OCI-LY3 (cell line): ENCODE data around the gene HOOK2.

Experiments
- H2AFZ ChIP-seq: fragments of 200-600, 300-600 bp; shearing (Covaris generic); 2 replicates; pipeline ENCODE4 v1.6.0; 2014; ENCODE audit warnings: antibody characterized with exemption, low read depth, low read length
- H3K27ac ChIP-seq: fragments of 200-600, 300-600 bp; sonication (generic); 2 replicates; pipeline ENCODE4 v1.5.1; 2014; ENCODE audit warnings: mild to moderate bottlenecking, low read length, moderate library complexity, mixed read lengths
- H3K27me3 ChIP-seq: fragments of 200-600, 300-600 bp; sonication (generic); 2 replicates; pipeline ENCODE4 v1.6.1; 2014; ENCODE audit warnings: low read depth, low read length, mixed read lengths
- H3K36me3 ChIP-seq: fragments of 200-600, 300-600 bp; sonication (generic); replicated peaks from 2 replicates; pipeline ENCODE3; 2014; ENCODE audit warnings: low read depth, low read length, mixed read lengths
- H3K4me1 ChIP-seq: fragments of 300-600, 200-600 bp; sonication (generic); 2 replicates; pipeline ENCODE4 v1.6.1; 2014; ENCODE audit warnings: low read length, mixed read lengths
- H3K4me2 ChIP-seq: fragments of 200-600, 300-600 bp; sonication (generic); 2 replicates; pipeline ENCODE4 v1.6.1; 2014; ENCODE audit warnings: low read length, mixed read lengths
- H3K4me3 ChIP-seq: fragments of 300-600, 200-600 bp; sonication (generic); 2 replicates; pipeline ENCODE4 v1.5.1; 2014; ENCODE audit warnings: antibody characterized with exemption, mild to moderate bottlenecking, low read length, moderate library complexity
- H3K79me2 ChIP-seq: fragments of 300-600, 200-600 bp; shearing (Covaris generic); 2 replicates; pipeline ENCODE4 v1.6.1; 2014; ENCODE audit warnings: mild to moderate bottlenecking, low read length, mixed read lengths
- H3K9ac ChIP-seq: fragments of 300-600, 200-600 bp; shearing (Covaris generic); 2 replicates; pipeline ENCODE4 v1.6.0; 2014; ENCODE audit warnings: mild to moderate bottlenecking, low read length, moderate library complexity
- H3K9me3 ChIP-seq: fragments of 200-600, 300-600 bp; shearing (Covaris generic); 2 replicates; pipeline ENCODE4 v1.6.1; 2014; ENCODE audit warnings: low read length, mixed read lengths; ENCODE audit not compliant: insufficient read depth
- H4K20me1 ChIP-seq: fragments of 200-600, 300-600 bp; sonication (generic); 2 replicates; pipeline ENCODE4 v1.6.1; 2016; ENCODE audit warnings: low read length, mixed read lengths; ENCODE audit not compliant: insufficient read depth
- CTCF ChIP-seq: fragments of 200-600, 300-600 bp; sonication (generic); IDR thresholded peaks from 2 replicates; pipeline ENCODE4 v1.5.1; 2014; ENCODE audit warnings: antibody characterized with exemption, low read length, low read depth
- EZH2phosphoT487 ChIP-seq: fragments of 200-600 bp; shearing (Covaris generic); IDR thresholded peaks from 2 replicates; pipeline ENCODE4 v1.6.1; 2018; ENCODE audit warnings: antibody characterized with exemption, mixed run types, low read depth

Gene HOOK2

GRCh38 chr19:12791345-12792050 is 16.1 kb upstream of the HOOK2 start, which contains the start of gene JUNB:
Gene JUNB (plus strand): TSS chr19:12791486. CDS start chr19:12791772, 286 bp downstream.
- Histone ChIP-seq H3K9me3 (no peaks in the 10 kb centered on the region), H3K4me1 (peaks cover 56% of the 10 kb centered on the region), H3K79me2 (peaks cover 55% of the 10 kb centered on the region), H2AFZ (no peak within 1 kb of the TSS), H3K27me3 (no peaks in the 10 kb centered on the region), H3K9ac (peak within 1 kb of the TSS; percentile 98), H3K36me3 (peaks cover 16% of the 10 kb centered on the region), H3K4me3 (peak within 1 kb of the TSS; percentile 87), H4K20me1 (peaks cover 4% of the 10 kb centered on the region; the same call in 1 of the 2 replicates), H3K4me2 (peak within 1 kb of the TSS; percentile 96), H3K27ac (peak within 1 kb of the TSS; percentile 97)
- no peak for TF ChIP-seq CTCF
- no peak for TF ChIP-seq EZH2phosphoT487

- H4K20me1 ChIP-seq: peaks cover 4% of the 10 kb centered on the region; the same call in 1 of the 2 replicates
- no peaks in the 10 kb centered on the region for H3K27me3 ChIP-seq
- H3K79me2 ChIP-seq: peaks cover 54% of the 10 kb centered on the region
- peak overlapping the region; percentile 96 for H3K4me2 ChIP-seq
- no peak overlapping the region for H2AFZ ChIP-seq
- H3K27ac ChIP-seq: peak overlapping the region; percentile 97
- H3K9me3 ChIP-seq: no peaks in the 10 kb centered on the region
- H3K4me3 ChIP-seq: peak overlapping the region; percentile 87
- H3K9ac ChIP-seq: peak overlapping the region; percentile 89
- peaks cover 16% of the 10 kb centered on the region for H3K36me3 ChIP-seq
- TF ChIP-seq EZH2phosphoT487 (no peak), CTCF (no peak)
- H3K4me1 ChIP-seq: peaks cover 56% of the 10 kb centered on the region
Observed at GRCh38 chr19:12790628-12791344, 15.4 kb upstream of the HOOK2 start.

GRCh38 chr19:12789904-12790619 is 14.7 kb upstream of the HOOK2 start:
- TF ChIP-seq EZH2phosphoT487 (no peak), CTCF (no peak)
- Histone ChIP-seq H3K4me1 (peaks cover 57% of the 10 kb centered on the region), H3K27me3 (no peaks in the 10 kb centered on the region), H3K36me3 (peaks cover 16% of the 10 kb centered on the region), H2AFZ (no peak overlapping the region), H4K20me1 (peaks cover 4% of the 10 kb centered on the region; the same call in 1 of the 2 replicates), H3K27ac (peak overlapping the region; percentile 97), H3K79me2 (peaks cover 50% of the 10 kb centered on the region), H3K9ac (peak overlapping the region; percentile 100), H3K4me3 (peak overlapping the region; percentile 87), H3K4me2 (peak overlapping the region; percentile 96), H3K9me3 (no peaks in the 10 kb centered on the region)
